Measurements from ENCODE around the gene TOP3A.

Gene TOP3A

GRCh38 chr17:18253947-18254821 is 60.6 kb downstream of the TOP3A start:
- DNase-seq (ENCODE audit: low read depth), result no peak

GRCh38 chr17:18253187-18253884 is 61.5 kb downstream of the TOP3A start:
- DNase-seq (ENCODE audit: low read depth), result no peak

GRCh38 chr17:18252160-18252559 is 62.6 kb downstream of the TOP3A start:
- no peak for DNase-seq (ENCODE audit: low read depth)

- DNase-seq (ENCODE audit: low read depth), result no peak
Observed at GRCh38 chr17:18251204-18251603, 63.6 kb downstream of the TOP3A start.

GRCh38 chr17:18250708-18251107 is 64.1 kb downstream of the TOP3A start:
- DNase-seq (ENCODE audit: low read depth), result no peak

GRCh38 chr17:18250259-18250658 is 64.5 kb downstream of the TOP3A start:
- DNase-seq (ENCODE audit: low read depth), result no peak

GRCh38 chr17:18248811-18249210 is 66.0 kb downstream of the TOP3A start:
- DNase-seq (ENCODE audit: low read depth), result no peak

- DNase-seq (ENCODE audit: low read depth), result no peak
Observed at GRCh38 chr17:18248300-18248731, 66.5 kb downstream of the TOP3A start.

- DNase-seq (ENCODE audit: low read depth), result no peak
Observed at GRCh38 chr17:18247613-18248001, 67.2 kb downstream of the TOP3A start.

- no peak for DNase-seq (ENCODE audit: low read depth)
Observed at GRCh38 chr17:18246880-18247612, 67.7 kb downstream of the TOP3A start.

- no peak for DNase-seq (ENCODE audit: low read depth)
Observed at GRCh38 chr17:18246109-18246725, 68.6 kb downstream of the TOP3A start.

GRCh38 chr17:18245038-18245776 is 69.6 kb downstream of the TOP3A start:
- DNase-seq (ENCODE audit: low read depth), result no peak

- DNase-seq (ENCODE audit: low read depth), result no peak
Observed at GRCh38 chr17:18241229-18241871, 73.4 kb downstream of the TOP3A start.

GRCh38 chr17:18240449-18240848 is 74.3 kb downstream of the TOP3A start:
- no peak for DNase-seq (ENCODE audit: low read depth)

- no peak for DNase-seq (ENCODE audit: low read depth)
Observed at GRCh38 chr17:18238299-18238698, 76.5 kb downstream of the TOP3A start.

GRCh38 chr17:18237461-18237860 is 77.3 kb downstream of the TOP3A start:
- no peak for DNase-seq (ENCODE audit: low read depth)

GRCh38 chr17:18236494-18236893 is 78.3 kb downstream of the TOP3A start:
- DNase-seq (ENCODE audit: low read depth), result no peak

- DNase-seq (ENCODE audit: low read depth), result peak; percentile 27
Observed at GRCh38 chr17:18235743-18236256, 79.0 kb downstream of the TOP3A start.

GRCh38 chr17:18234853-18235380 is 79.9 kb downstream of the TOP3A start:
- no peak for DNase-seq (ENCODE audit: low read depth)

- DNase-seq (ENCODE audit: low read depth), result no peak
Observed at GRCh38 chr17:18233803-18234518, 80.8 kb downstream of the TOP3A start.

Measured in non-pigmented ciliary epithelial cell (primary cell).